ENCODE results near the gene CYTH4.

CYTH4 gene

DNA sequence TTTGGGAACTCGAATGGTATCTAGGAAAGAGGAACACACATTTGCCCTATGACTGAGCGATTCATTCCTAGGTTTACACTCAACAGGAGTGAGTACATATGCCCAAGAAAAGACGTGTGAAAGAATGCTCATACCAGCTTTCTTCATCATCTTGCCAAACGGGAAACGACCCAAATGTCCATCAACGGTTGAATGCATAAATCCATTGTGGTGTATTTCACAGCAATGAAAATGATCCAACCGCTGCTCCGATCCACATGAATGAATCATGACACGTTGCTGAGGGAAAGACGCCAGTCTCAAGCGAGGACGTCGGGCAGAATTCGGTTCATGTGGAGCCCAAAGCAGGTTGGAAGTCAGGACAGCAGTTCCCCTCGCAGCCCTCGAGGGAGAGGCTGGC lies 71.5 kb downstream of the CYTH4 start:
- Histone ChIP-seq H2BK12ac (ENCODE audit: low read length) (no peak overlapping the region), H3K4me2 (ENCODE audit: insufficient read depth, low read length, poor library complexity, severe bottlenecking) (no peak overlapping the region), H3K27me3 (ENCODE audit: control insufficient read depth in 3 of 3, insufficient read depth in 3 of 3, low read depth in 1 of 3, low read length in 3 of 3) (peaks cover 0 to 76% (median 0%) of the 10 kb centered on the region in 3 experiments), H3K4me1 (ENCODE audit: control insufficient read depth in 2 of 2, insufficient read depth in 1 of 2, low read depth in 1 of 2, low read length in 2 of 2) (no peaks in the 10 kb centered on the region), H2AFZ (ENCODE audit: low read length) (no peak overlapping the region), H3K9ac (ENCODE audit: low read depth, low read length, poor library complexity) (no peak overlapping the region), H3K9me3 (replicated peaks in 1 of 2; ENCODE audit: control insufficient read depth in 2 of 2, insufficient read depth in 1 of 2, low read depth in 1 of 2, low read length in 2 of 2) (no peaks in the 10 kb centered on the region), H3K14ac (ENCODE audit: low read length) (no peak overlapping the region), H3K4me3 (ENCODE audit: low read length in 2 of 2) (no peak overlapping the region), H4K91ac (ENCODE audit: low read depth, low read length, poor library complexity) (no peak overlapping the region), H3K18ac (ENCODE audit: low read length) (no peak overlapping the region), H2BK15ac (ENCODE audit: low read length) (no peak overlapping the region), H3K27ac (replicated peaks; ENCODE audit: low read length) (no peak overlapping the region), H3K36me3 (replicated peaks in 1 of 2; ENCODE audit: control insufficient read depth in 2 of 2, insufficient read depth in 2 of 2, low read length in 2 of 2) (no peaks in the 10 kb centered on the region), H3K79me1 (ENCODE audit: low read depth, low read length) (no peaks in the 10 kb centered on the region), H2BK5ac (ENCODE audit: low read length) (no peak overlapping the region), H4K8ac (ENCODE audit: low read depth, low read length) (no peak overlapping the region), H3K23ac (ENCODE audit: low read depth, low read length, poor library complexity) (no peak overlapping the region), H2AK5ac (ENCODE audit: low read depth, low read length) (no peak overlapping the region), H3K4ac (ENCODE audit: low read length) (no peak overlapping the region), H2BK120ac (ENCODE audit: low read depth, low read length) (no peak overlapping the region)
- no peak for DNase-seq (ENCODE audit: low spot score)
- WGBS, 2 donors (ENCODE audit: extremely low coverage in 2 of 2, insufficient read length in 2 of 2, insufficient replicate concordance in 1 of 2), result no CpG with 5 or more reads among the region's 16 CpGs

DNA sequence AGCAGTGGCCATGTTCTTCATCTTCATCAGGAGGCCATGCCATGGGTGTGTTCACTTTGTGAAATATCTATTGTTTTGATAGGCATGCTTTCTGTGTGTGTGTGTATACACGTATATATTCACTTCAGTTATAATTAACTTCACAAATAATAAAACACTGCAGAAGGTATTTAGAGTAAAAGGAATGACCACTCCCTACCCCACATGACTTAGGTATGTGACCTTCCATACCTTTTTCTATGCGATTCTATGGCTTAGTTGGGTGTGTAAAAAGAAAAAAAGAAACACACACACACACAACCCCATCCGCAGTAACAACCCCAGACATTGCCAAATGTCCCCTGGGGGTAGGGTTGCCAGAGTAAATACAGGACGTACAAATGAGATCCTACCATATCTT lies 72.0 kb downstream of the CYTH4 start:
- H2AFZ ChIP-seq (ENCODE audit: low read length), result no peak overlapping the region
- H3K4me2 ChIP-seq (ENCODE audit: insufficient read depth, low read length, poor library complexity, severe bottlenecking), result no peak overlapping the region
- no peak overlapping the region for H3K27ac ChIP-seq (replicated peaks; ENCODE audit: low read length)
- H3K23ac ChIP-seq (ENCODE audit: low read depth, low read length, poor library complexity), result no peak overlapping the region
- H3K4ac ChIP-seq (ENCODE audit: low read length), result no peak overlapping the region
- DNase-seq (ENCODE audit: low spot score), result no peak
- H2AK5ac ChIP-seq (ENCODE audit: low read depth, low read length), result no peak overlapping the region
- H2BK120ac ChIP-seq (ENCODE audit: low read depth, low read length), result no peak overlapping the region
- H3K36me3 ChIP-seq (replicated peaks in 1 of 2; ENCODE audit: control insufficient read depth in 2 of 2, insufficient read depth in 2 of 2, low read length in 2 of 2), result no peaks in the 10 kb centered on the region
- no peak overlapping the region for H2BK12ac ChIP-seq (ENCODE audit: low read length)
- H3K14ac ChIP-seq (ENCODE audit: low read length), result no peak overlapping the region
- H4K8ac ChIP-seq (ENCODE audit: low read depth, low read length), result no peak overlapping the region
- no peaks in the 10 kb centered on the region for H3K9me3 ChIP-seq (replicated peaks in 1 of 2; ENCODE audit: control insufficient read depth in 2 of 2, insufficient read depth in 1 of 2, low read depth in 1 of 2, low read length in 2 of 2)
- H3K79me1 ChIP-seq (ENCODE audit: low read depth, low read length), result no peaks in the 10 kb centered on the region
- no peak overlapping the region for H3K4me3 ChIP-seq (ENCODE audit: low read length in 2 of 2)
- H3K4me1 ChIP-seq (ENCODE audit: control insufficient read depth in 2 of 2, insufficient read depth in 1 of 2, low read depth in 1 of 2, low read length in 2 of 2), result no peaks in the 10 kb centered on the region
- H2BK5ac ChIP-seq (ENCODE audit: low read length), result no peak overlapping the region
- no peak overlapping the region for H4K91ac ChIP-seq (ENCODE audit: low read depth, low read length, poor library complexity)
- H3K27me3 ChIP-seq (ENCODE audit: control insufficient read depth in 3 of 3, insufficient read depth in 3 of 3, low read depth in 1 of 3, low read length in 3 of 3), result peaks cover 0 to 73% (median 0%) of the 10 kb centered on the region in 3 experiments
- no peak overlapping the region for H3K9ac ChIP-seq (ENCODE audit: low read depth, low read length, poor library complexity)
- no CpG with 5 or more reads among the region's 4 CpGs for WGBS, 2 donors (ENCODE audit: extremely low coverage in 2 of 2, insufficient read length in 2 of 2, insufficient replicate concordance in 1 of 2)
- no peak overlapping the region for H3K18ac ChIP-seq (ENCODE audit: low read length)
- H2BK15ac ChIP-seq (ENCODE audit: low read length), result no peak overlapping the region

DNA sequence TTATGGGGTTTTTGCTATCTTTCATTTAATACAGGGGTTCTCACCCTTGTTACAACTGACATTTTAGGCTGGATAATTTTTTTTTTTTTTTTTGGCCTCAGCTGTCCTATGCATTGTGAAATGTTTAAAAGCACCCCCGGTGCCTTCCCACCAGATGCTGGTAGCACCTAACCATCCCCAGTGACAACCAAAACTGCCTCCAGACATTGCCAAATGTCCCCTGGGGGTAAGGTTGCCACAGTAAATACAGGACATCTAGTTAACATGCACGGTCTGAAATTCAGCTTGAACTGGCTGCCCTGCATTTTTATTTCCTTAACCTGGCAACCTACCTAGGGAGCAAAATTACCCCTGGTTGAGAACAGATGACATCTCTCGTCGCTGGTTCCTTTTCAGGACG lies 72.4 kb downstream of the CYTH4 start:
- no peak overlapping the region for H2BK15ac ChIP-seq (ENCODE audit: low read length)
- H2AFZ ChIP-seq (ENCODE audit: low read length), result no peak overlapping the region
- H3K14ac ChIP-seq (ENCODE audit: low read length), result no peak overlapping the region
- H3K36me3 ChIP-seq (replicated peaks in 1 of 2; ENCODE audit: control insufficient read depth in 2 of 2, insufficient read depth in 2 of 2, low read length in 2 of 2), result no peaks in the 10 kb centered on the region
- no peaks in the 10 kb centered on the region for H3K79me1 ChIP-seq (ENCODE audit: low read depth, low read length)
- no peak overlapping the region for H3K4me2 ChIP-seq (ENCODE audit: insufficient read depth, low read length, poor library complexity, severe bottlenecking)
- no peaks in the 10 kb centered on the region for H3K9me3 ChIP-seq (replicated peaks in 1 of 2; ENCODE audit: control insufficient read depth in 2 of 2, insufficient read depth in 1 of 2, low read depth in 1 of 2, low read length in 2 of 2)
- no peaks in the 10 kb centered on the region for H3K4me1 ChIP-seq (ENCODE audit: control insufficient read depth in 2 of 2, insufficient read depth in 1 of 2, low read depth in 1 of 2, low read length in 2 of 2)
- H3K27me3 ChIP-seq (ENCODE audit: control insufficient read depth in 3 of 3, insufficient read depth in 3 of 3, low read depth in 1 of 3, low read length in 3 of 3), result peaks cover 0 to 73% (median 0%) of the 10 kb centered on the region in 3 experiments
- no peak overlapping the region for H2AK5ac ChIP-seq (ENCODE audit: low read depth, low read length)
- no peak overlapping the region for H2BK5ac ChIP-seq (ENCODE audit: low read length)
- H3K9ac ChIP-seq (ENCODE audit: low read depth, low read length, poor library complexity), result no peak overlapping the region
- no peak overlapping the region for H2BK12ac ChIP-seq (ENCODE audit: low read length)
- no CpG with 5 or more reads among the region's 5 CpGs for WGBS, 2 donors (ENCODE audit: extremely low coverage in 2 of 2, insufficient read length in 2 of 2, insufficient replicate concordance in 1 of 2)
- no peak overlapping the region for H3K18ac ChIP-seq (ENCODE audit: low read length)
- no peak overlapping the region for H4K8ac ChIP-seq (ENCODE audit: low read depth, low read length)
- H3K4me3 ChIP-seq (ENCODE audit: low read length in 2 of 2), result no peak overlapping the region
- no peak overlapping the region for H3K4ac ChIP-seq (ENCODE audit: low read length)
- no peak for DNase-seq (ENCODE audit: low spot score)
- H3K27ac ChIP-seq (replicated peaks; ENCODE audit: low read length), result no peak overlapping the region
- no peak overlapping the region for H2BK120ac ChIP-seq (ENCODE audit: low read depth, low read length)
- no peak overlapping the region for H3K23ac ChIP-seq (ENCODE audit: low read depth, low read length, poor library complexity)
- H4K91ac ChIP-seq (ENCODE audit: low read depth, low read length, poor library complexity), result no peak overlapping the region

DNA sequence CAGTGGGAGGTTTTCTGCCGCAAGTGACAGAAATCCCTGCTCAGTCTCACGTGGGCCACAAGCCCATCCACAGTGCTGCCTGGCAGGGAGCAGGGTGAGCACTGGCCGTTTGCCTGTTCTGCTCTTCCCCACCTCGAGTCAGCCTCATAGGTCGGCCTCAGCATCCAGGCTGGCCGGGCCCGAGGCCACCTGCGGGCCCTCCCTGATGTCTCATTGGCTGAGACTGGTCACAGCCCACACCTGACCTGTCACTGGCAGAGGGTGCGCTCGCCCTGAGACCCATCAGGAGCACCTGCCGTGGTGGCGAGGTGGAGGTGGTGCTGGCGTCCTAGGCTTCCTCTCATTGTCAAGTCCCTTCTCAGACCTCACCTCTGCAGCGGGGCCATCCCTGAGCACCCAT lies 72.9 kb downstream of the CYTH4 start:
- Histone ChIP-seq H3K18ac (ENCODE audit: low read length) (peak overlapping the region; percentile 0), H3K9me3 (replicated peaks in 1 of 2; ENCODE audit: control insufficient read depth in 2 of 2, insufficient read depth in 1 of 2, low read depth in 1 of 2, low read length in 2 of 2) (no peaks in the 10 kb centered on the region), H3K4me2 (ENCODE audit: insufficient read depth, low read length, poor library complexity, severe bottlenecking) (no peak overlapping the region), H3K4me1 (ENCODE audit: control insufficient read depth in 2 of 2, insufficient read depth in 1 of 2, low read depth in 1 of 2, low read length in 2 of 2) (no peaks in the 10 kb centered on the region), H2BK12ac (ENCODE audit: low read length) (peak overlapping the region; percentile 35), H3K79me1 (ENCODE audit: low read depth, low read length) (no peaks in the 10 kb centered on the region), H3K4ac (ENCODE audit: low read length) (no peak overlapping the region), H3K4me3 (ENCODE audit: low read length in 2 of 2) (no peak overlapping the region), H3K23ac (ENCODE audit: low read depth, low read length, poor library complexity) (peak overlapping the region; percentile 34), H2AK5ac (ENCODE audit: low read depth, low read length) (peak overlapping the region; percentile 36), H4K8ac (ENCODE audit: low read depth, low read length) (peak overlapping the region; percentile 31), H3K14ac (ENCODE audit: low read length) (peak overlapping the region; percentile 5), H3K27ac (replicated peaks; ENCODE audit: low read length) (no peak overlapping the region), H4K91ac (ENCODE audit: low read depth, low read length, poor library complexity) (no peak overlapping the region), H2BK120ac (ENCODE audit: low read depth, low read length) (no peak overlapping the region), H3K9ac (ENCODE audit: low read depth, low read length, poor library complexity) (peak overlapping the region; percentile 24), H2BK15ac (ENCODE audit: low read length) (no peak overlapping the region), H2BK5ac (ENCODE audit: low read length) (no peak overlapping the region), H2AFZ (ENCODE audit: low read length) (no peak overlapping the region), H3K27me3 (ENCODE audit: control insufficient read depth in 3 of 3, insufficient read depth in 3 of 3, low read depth in 1 of 3, low read length in 3 of 3) (peaks cover 0 to 72% (median 0%) of the 10 kb centered on the region in 3 experiments), H3K36me3 (replicated peaks in 1 of 2; ENCODE audit: control insufficient read depth in 2 of 2, insufficient read depth in 2 of 2, low read length in 2 of 2) (no peaks in the 10 kb centered on the region)
- DNase-seq (ENCODE audit: low spot score), result no peak
- WGBS, 2 donors (ENCODE audit: extremely low coverage in 2 of 2, insufficient read length in 2 of 2, insufficient replicate concordance in 1 of 2), result no CpG with 5 or more reads among the region's 14 CpGs
